ENCODE results near the gene PSEN1. TPM values are rescaled to one million over a fixed set of nuclear protein-coding genes. Genes with fewer than 3 reads are reported as not detected.

PSEN1 gene
- total RNA-seq, 1 experiment from 2014 or later: 49.9 TPM

DNA sequence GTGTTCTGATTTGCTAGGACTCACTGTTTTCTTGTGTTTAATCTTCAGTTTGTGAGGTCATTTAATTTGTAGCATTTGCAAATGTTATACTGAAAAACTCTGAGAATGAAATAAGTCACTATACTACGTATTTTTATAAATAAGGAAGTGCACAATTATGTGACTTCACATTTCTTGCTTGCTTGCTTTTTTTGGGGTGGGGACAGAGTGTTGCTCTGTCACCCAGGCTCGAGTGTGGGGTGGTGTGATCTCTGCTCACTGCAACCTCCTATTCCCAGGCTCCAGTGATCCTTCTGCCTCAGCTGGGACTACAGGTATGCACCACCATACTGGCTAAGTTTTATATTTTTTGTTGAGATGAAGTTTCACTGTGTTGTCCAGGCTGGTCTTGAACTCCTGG is 45.3 kb upstream of the PSEN1 start:
- H2BK15ac ChIP-seq (ENCODE audit: low read depth, low read length): no peak overlapping the region
- H2BK5ac ChIP-seq (ENCODE audit: insufficient read length, low read length): no peak overlapping the region
- H3K23me2 ChIP-seq (ENCODE audit: insufficient read length, low read depth, low read length, poor library complexity, severe bottlenecking): no peaks in the 10 kb centered on the region
- no peak overlapping the region for H3K4me2 ChIP-seq (ENCODE audit: insufficient read depth, insufficient read length, low read length)
- no peak overlapping the region for H3K18ac ChIP-seq (ENCODE audit: insufficient read length, low read depth, low read length)
- H3K27ac ChIP-seq (ENCODE audit: insufficient read length, low read depth, low read length): no peak overlapping the region
- peaks cover 17% of the 10 kb centered on the region for H3K79me1 ChIP-seq (ENCODE audit: insufficient read depth, low read depth, low read length, poor library complexity, severe bottlenecking)
- H2BK120ac ChIP-seq (ENCODE audit: low read depth, low read length, poor library complexity, severe bottlenecking): no peak overlapping the region
- TF ChIP-seq, protein P1, sequence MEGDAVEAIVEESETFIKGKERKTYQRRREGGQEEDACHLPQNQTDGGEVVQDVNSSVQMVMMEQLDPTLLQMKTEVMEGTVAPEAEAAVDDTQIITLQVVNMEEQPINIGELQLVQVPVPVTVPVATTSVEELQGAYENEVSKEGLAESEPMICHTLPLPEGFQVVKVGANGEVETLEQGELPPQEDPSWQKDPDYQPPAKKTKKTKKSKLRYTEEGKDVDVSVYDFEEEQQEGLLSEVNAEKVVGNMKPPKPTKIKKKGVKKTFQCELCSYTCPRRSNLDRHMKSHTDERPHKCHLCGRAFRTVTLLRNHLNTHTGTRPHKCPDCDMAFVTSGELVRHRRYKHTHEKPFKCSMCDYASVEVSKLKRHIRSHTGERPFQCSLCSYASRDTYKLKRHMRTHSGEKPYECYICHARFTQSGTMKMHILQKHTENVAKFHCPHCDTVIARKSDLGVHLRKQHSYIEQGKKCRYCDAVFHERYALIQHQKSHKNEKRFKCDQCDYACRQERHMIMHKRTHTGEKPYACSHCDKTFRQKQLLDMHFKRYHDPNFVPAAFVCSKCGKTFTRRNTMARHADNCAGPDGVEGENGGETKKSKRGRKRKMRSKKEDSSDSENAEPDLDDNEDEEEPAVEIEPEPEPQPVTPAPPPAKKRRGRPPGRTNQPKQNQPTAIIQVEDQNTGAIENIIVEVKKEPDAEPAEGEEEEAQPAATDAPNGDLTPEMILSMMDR (conservative IDR thresholded peaks at IDR 0.05): no peak
- no peak overlapping the region for H3K4ac ChIP-seq (ENCODE audit: low read depth, low read length)
- no peaks in the 10 kb centered on the region for H4K20me1 ChIP-seq (ENCODE audit: control insufficient read depth, insufficient read depth, insufficient read length)
- Mint-ChIP-seq H3K27ac (no peak overlapping the region), H3K4me1 (peaks cover 7 to 8% of the 10 kb centered on the region in 2 experiments), H3K9me3 (no peaks in the 10 kb centered on the region), H3K36me3 (ENCODE audit: insufficient read depth in 1 of 3, low read depth in 3 of 3) (peaks cover 63 to 86% (median 83%) of the 10 kb centered on the region in 3 experiments), H3K27me3 (ENCODE audit: low read depth) (no peaks in the 10 kb centered on the region), H3K4me3 (no peak overlapping the region)
- H3K23ac ChIP-seq (ENCODE audit: insufficient read length, low read depth, low read length): no peak overlapping the region
- H3K79me2 ChIP-seq (ENCODE audit: insufficient read depth, low read length): 0 out of 2 replicates have a peak, but pooled peaks cover 2% of the 10 kb centered on the region
- no peak overlapping the region for H3K14ac ChIP-seq (ENCODE audit: insufficient read depth, low read length)
- no peak overlapping the region for H3K9ac ChIP-seq (ENCODE audit: extremely low read depth, insufficient read length, low read length)
- no peak overlapping the region for H2BK20ac ChIP-seq (ENCODE audit: low read depth, low read length, poor library complexity, severe bottlenecking)
- H3K9me3 ChIP-seq (ENCODE audit: control insufficient read depth, low read depth, low read length): no peaks in the 10 kb centered on the region
- H3T11ph ChIP-seq (ENCODE audit: low read length): no peak overlapping the region
- no peak overlapping the region for H3K56ac ChIP-seq (ENCODE audit: insufficient read length, low read depth, low read length)
- H4K91ac ChIP-seq (ENCODE audit: insufficient read length, low read depth, low read length): no peak overlapping the region
- no peak overlapping the region for H4K8ac ChIP-seq (replicated peaks; ENCODE audit: insufficient read length, low read depth, low read length)
- H3K4me1 ChIP-seq (ENCODE audit: insufficient read depth, low read length): no peaks in the 10 kb centered on the region; the same call in 1 of the 2 replicates
- H2AK5ac ChIP-seq (ENCODE audit: insufficient read length, low read length): no peak overlapping the region
- no CpG with 5 or more reads among the region's 2 CpGs for WGBS (ENCODE audit: extremely low coverage, insufficient read length, low lambda C conversion rate)
- no peak overlapping the region for H4K5ac ChIP-seq (ENCODE audit: insufficient read length, low read depth, low read length)
- H2BK12ac ChIP-seq (ENCODE audit: insufficient read length, low read depth, low read length): no peak overlapping the region
- no peak overlapping the region for H2AFZ ChIP-seq (ENCODE audit: low read length)
- no peak for DNase-seq
- H3K27me3 ChIP-seq (ENCODE audit: insufficient read depth, low read length): no peaks in the 10 kb centered on the region
